ENCODE measurements around the gene INTS4.

DNA sequence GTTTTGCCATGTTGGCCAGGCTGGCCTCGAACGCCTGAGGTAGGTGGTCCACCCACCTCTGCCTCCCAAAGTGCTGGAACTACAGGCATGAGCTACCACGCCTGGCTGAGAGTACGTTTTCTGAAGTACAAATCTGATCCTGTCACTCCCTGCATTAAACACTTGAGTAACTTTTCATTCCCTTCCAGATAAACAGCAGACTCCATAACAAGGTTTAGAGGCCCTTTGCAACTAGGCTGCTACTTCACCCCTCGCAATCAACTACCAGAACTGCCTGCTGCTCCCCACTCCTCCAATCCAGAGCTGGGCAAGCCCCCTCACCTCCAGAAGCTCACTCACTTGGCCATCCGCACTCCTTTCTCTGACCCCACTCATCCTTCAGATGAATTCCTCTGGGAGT is 27.1 kb upstream of the INTS4 start:
- TF ChIP-seq, protein P1, sequence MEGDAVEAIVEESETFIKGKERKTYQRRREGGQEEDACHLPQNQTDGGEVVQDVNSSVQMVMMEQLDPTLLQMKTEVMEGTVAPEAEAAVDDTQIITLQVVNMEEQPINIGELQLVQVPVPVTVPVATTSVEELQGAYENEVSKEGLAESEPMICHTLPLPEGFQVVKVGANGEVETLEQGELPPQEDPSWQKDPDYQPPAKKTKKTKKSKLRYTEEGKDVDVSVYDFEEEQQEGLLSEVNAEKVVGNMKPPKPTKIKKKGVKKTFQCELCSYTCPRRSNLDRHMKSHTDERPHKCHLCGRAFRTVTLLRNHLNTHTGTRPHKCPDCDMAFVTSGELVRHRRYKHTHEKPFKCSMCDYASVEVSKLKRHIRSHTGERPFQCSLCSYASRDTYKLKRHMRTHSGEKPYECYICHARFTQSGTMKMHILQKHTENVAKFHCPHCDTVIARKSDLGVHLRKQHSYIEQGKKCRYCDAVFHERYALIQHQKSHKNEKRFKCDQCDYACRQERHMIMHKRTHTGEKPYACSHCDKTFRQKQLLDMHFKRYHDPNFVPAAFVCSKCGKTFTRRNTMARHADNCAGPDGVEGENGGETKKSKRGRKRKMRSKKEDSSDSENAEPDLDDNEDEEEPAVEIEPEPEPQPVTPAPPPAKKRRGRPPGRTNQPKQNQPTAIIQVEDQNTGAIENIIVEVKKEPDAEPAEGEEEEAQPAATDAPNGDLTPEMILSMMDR (IDR thresholded peaks at IDR 0.05) = no peak
- no peak for TF ChIP-seq POLR2A (IDR thresholded peaks at IDR 0.05)

Data from adrenal gland (tissue), 5 donors.